MM.1S (cell line): ENCODE measurements around the gene EFNA3.

ENCODE experiments used
- DNase-seq: peaks from one replicate; pipeline ENCODE4 v3.0.0-alpha.2; 2015
- H2AFZ ChIP-seq: fragments of 300-600 bp; sonication (generic); 2 replicates; pipeline ENCODE4 v1.6.0; 2016; ENCODE audit warnings: antibody characterized with exemption, low read length
- H3F3A ChIP-seq: fragments of 300-600 bp; sonication (generic); 2 replicates; pipeline ENCODE4 v1.6.1; 2016; ENCODE audit warnings: mild to moderate bottlenecking, antibody characterized with exemption, low read length, moderate library complexity, mixed read lengths; ENCODE audit not compliant: insufficient read depth
- H3K27ac ChIP-seq: fragments of 300-600 bp; sonication (generic); 2 replicates; pipeline ENCODE4 v1.5.1; 2016; ENCODE audit warnings: mild to moderate bottlenecking, low read length
- H3K27me3 ChIP-seq: fragments of 300-600 bp; sonication (generic); replicated peaks from 2 replicates; pipeline ENCODE4 v1.6.0; 2016; ENCODE audit warnings: low read length; ENCODE audit not compliant: insufficient read depth
- H3K36me3 ChIP-seq: fragments of 300-600 bp; sonication (generic); replicated peaks from 2 replicates; pipeline ENCODE4 v1.6.1; 2016; ENCODE audit warnings: mild to moderate bottlenecking, low read length, mixed read lengths; ENCODE audit not compliant: insufficient read depth
- H3K4me1 ChIP-seq: fragments of 300-600 bp; sonication (generic); 2 replicates; pipeline ENCODE4 v1.6.1; 2016; ENCODE audit warnings: low read length, mixed read lengths
- H3K4me2 ChIP-seq: fragments of 300-600 bp; sonication (generic); 2 replicates; pipeline ENCODE4 v1.6.0; 2016; ENCODE audit warnings: low read depth, low read length
- H3K4me3 ChIP-seq: fragments of 300-600 bp; sonication (generic); 2 replicates; pipeline ENCODE4 v1.5.1; 2016; ENCODE audit warnings: low read length, mixed read lengths
- H3K79me2 ChIP-seq: fragments of 300-600 bp; sonication (generic); 2 replicates; pipeline ENCODE4 v1.6.1; 2016; ENCODE audit warnings: mixed run types, low read length, mixed read lengths
- H3K9ac ChIP-seq: fragments of 300-600 bp; sonication (generic); 2 replicates; pipeline ENCODE4 v1.6.1; 2016; ENCODE audit warnings: low read length, mixed read lengths
- H3K9me2 ChIP-seq: fragments of 300-600 bp; sonication (generic); replicated peaks from 2 replicates; pipeline ENCODE4 v1.6.1; 2016; ENCODE audit warnings: mild to moderate bottlenecking, low read length, mixed read lengths; ENCODE audit not compliant: insufficient read depth
- H3K9me3 ChIP-seq: fragments of 300-600 bp; sonication (generic); replicated peaks from 2 replicates; pipeline ENCODE4 v1.6.1; 2016; ENCODE audit warnings: mild to moderate bottlenecking, low read length, mixed read lengths; ENCODE audit not compliant: insufficient read depth
- H4K20me1 ChIP-seq: fragments of 300-600 bp; sonication (generic); 2 replicates; pipeline ENCODE4 v1.6.1; 2016; ENCODE audit warnings: mild to moderate bottlenecking, low read length, moderate library complexity, mixed read lengths; ENCODE audit not compliant: insufficient read depth
- EZH2 ChIP-seq: fragments of 300-600 bp; sonication (generic); optimal IDR thresholded peaks from 2 replicates; pipeline ENCODE3; 2017; ENCODE audit warnings: low read depth, mild to moderate bottlenecking, antibody characterized with exemption, low read length, mixed read lengths
- EZH2phosphoT487 ChIP-seq: fragments of 300-600 bp; sonication (generic); IDR thresholded peaks from 2 replicates; pipeline ENCODE4 v1.6.1; 2018; ENCODE audit warnings: antibody characterized with exemption, low read length
- TF ChIP-seq, protein P1 (sequence below): fragments of 300-600 bp; sonication (generic); IDR thresholded peaks from 2 replicates; pipeline ENCODE4 v1.5.1; 2016; ENCODE audit warnings: antibody characterized with exemption, low read length, mixed read lengths

EFNA3 gene

DNA sequence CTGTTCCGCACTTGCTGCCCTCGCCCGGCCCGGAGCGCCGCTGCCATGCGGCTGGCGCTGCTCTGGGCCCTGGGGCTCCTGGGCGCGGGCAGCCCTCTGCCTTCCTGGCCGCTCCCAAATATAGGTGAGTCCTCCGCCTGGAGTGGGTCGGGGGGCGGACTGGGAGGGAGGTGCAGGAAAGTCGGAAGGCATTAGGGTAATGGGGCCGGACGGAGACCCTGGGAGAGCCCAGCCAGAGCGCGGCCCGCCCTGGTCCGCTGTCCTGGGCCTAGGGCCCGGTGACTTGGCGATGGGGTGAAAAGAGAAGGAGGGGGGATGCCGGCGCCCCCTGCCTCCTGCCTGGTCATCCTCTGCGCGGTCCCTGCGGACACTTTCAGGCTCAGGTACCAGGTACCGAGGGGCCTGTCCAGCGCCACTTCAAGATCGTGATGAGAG lies 27.3 kb upstream of the EFNA3 start:
- H3K27ac ChIP-seq = peak overlapping the region; percentile 26; the same call in 1 of the 2 replicates

DNA sequence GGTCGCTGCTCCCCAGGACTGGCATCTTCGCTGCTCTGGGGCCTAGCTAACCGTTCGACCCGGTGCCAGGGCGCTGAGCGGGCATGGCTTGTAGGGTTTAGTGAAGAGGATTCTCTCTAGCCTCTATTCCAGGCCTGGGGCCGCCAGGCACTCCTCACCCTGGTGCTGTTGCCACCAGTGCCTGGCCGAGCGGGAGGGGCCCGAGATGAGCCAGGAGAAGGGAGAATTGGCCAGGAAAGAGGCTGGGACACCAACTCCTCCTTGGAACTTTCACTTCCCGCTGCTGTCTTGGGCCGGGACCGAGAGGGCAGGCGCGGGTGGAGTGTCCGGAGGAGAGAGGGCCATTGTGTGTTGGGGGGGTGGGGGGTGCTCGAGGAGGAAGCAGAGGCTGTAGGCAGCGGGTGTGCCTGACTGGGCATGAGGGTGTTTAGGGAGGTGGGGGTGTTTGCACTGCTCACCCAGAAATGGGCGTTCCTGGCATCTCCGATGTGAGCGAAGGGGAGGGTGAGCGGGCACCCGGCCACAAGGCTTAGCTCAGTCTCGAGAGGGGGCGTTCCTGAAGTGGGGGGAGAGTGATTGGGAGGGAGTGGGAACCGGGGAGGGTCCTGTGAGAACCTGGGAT lies 26.7 kb upstream of the EFNA3 start:
- peak; percentile 48 for DNase-seq
- Histone ChIP-seq H3F3A (peaks cover 14% of the 10 kb centered on the region), H2AFZ (peak overlapping the region; percentile 92), H3K4me1 (peaks cover 16% of the 10 kb centered on the region), H3K9ac (peak overlapping the region; percentile 84), H3K27me3 (no peaks in the 10 kb centered on the region), H3K9me2 (no peaks in the 10 kb centered on the region), H3K36me3 (no peaks in the 10 kb centered on the region), H3K79me2 (peaks cover 30% of the 10 kb centered on the region), H4K20me1 (no peaks in the 10 kb centered on the region), H3K27ac (peak overlapping the region; percentile 26; the same call in 1 of the 2 replicates), H3K4me3 (peak overlapping the region; percentile 97), H3K4me2 (peak overlapping the region; percentile 99), H3K9me3 (no peaks in the 10 kb centered on the region)
- TF ChIP-seq EZH2 (no peak), EZH2phosphoT487 (no peak)
- TF ChIP-seq, protein P1, sequence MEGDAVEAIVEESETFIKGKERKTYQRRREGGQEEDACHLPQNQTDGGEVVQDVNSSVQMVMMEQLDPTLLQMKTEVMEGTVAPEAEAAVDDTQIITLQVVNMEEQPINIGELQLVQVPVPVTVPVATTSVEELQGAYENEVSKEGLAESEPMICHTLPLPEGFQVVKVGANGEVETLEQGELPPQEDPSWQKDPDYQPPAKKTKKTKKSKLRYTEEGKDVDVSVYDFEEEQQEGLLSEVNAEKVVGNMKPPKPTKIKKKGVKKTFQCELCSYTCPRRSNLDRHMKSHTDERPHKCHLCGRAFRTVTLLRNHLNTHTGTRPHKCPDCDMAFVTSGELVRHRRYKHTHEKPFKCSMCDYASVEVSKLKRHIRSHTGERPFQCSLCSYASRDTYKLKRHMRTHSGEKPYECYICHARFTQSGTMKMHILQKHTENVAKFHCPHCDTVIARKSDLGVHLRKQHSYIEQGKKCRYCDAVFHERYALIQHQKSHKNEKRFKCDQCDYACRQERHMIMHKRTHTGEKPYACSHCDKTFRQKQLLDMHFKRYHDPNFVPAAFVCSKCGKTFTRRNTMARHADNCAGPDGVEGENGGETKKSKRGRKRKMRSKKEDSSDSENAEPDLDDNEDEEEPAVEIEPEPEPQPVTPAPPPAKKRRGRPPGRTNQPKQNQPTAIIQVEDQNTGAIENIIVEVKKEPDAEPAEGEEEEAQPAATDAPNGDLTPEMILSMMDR = no peak

More for the DNA sequence above, 27.3 kb upstream of the EFNA3 start:
- Histone ChIP-seq H3F3A (peaks cover 14% of the 10 kb centered on the region), H3K9me2 (no peaks in the 10 kb centered on the region), H3K27me3 (no peaks in the 10 kb centered on the region), H3K9me3 (no peaks in the 10 kb centered on the region), H3K79me2 (peaks cover 30% of the 10 kb centered on the region), H3K4me1 (peaks cover 16% of the 10 kb centered on the region), H3K4me2 (peak overlapping the region; percentile 99), H2AFZ (peak overlapping the region; percentile 92), H3K4me3 (peak overlapping the region; percentile 97), H3K36me3 (no peaks in the 10 kb centered on the region), H3K9ac (peak overlapping the region; percentile 84), H4K20me1 (no peaks in the 10 kb centered on the region)
- TF ChIP-seq, protein P1 = no peak
- no peak for TF ChIP-seq EZH2phosphoT487
- no peak for TF ChIP-seq EZH2
- no peak for DNase-seq

DNA sequence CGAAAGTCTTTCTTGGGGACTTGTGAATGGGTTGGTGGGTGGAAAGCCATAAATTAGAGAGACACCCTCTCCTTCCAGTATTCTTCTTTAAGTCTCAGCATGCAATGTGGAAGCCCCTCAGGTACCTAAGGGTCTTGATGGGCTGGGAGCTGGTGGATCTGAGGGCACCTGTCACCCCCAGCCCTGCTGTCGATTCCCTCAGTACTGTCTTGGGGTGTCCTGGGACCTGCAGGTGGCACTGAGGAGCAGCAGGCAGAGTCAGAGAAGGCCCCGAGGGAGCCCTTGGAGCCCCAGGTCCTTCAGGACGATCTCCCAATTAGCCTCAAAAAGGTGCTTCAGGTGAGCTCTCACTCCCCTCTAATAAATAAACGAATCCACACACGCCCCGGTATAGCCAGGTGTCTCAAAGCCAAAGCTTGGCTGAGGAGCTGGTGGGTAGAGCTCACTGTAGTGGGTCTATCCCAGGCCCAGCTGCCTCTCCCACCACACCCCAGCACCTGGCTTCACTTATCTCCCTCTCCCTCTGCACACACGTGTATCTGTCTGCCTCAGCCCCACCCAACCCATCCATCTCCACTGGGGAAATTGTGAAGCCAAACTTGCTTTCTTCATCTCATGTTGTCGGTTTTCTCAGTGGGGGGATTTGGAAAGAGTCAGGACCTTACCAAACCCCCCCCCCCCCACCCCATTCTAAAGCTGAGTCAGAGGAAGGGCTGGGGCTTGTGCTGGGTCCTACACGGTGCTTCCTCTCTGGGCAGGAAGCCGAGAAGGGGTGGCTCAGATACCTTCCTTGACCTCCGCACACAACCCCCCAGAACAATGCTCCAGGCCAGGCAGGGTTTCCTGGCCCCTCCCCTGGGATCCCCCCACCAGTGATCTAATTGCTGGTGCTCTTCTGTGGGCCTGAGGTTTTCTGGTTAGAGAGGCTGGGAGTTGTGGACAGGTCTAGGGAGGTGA lies 25.9 kb upstream of the EFNA3 start:
- peaks cover 14% of the 10 kb centered on the region for H3F3A ChIP-seq
- no peaks in the 10 kb centered on the region for H3K27me3 ChIP-seq
- no peaks in the 10 kb centered on the region for H4K20me1 ChIP-seq
- H3K79me2 ChIP-seq = peaks cover 30% of the 10 kb centered on the region
- H3K9ac ChIP-seq = peak overlapping the region; percentile 84; the same call in 1 of the 2 replicates
- H2AFZ ChIP-seq = peak overlapping the region; percentile 92
- H3K36me3 ChIP-seq = no peaks in the 10 kb centered on the region
- no peaks in the 10 kb centered on the region for H3K9me3 ChIP-seq
- peak overlapping the region; percentile 99 for H3K4me2 ChIP-seq
- DNase-seq = peak; percentile 57
- peaks cover 16% of the 10 kb centered on the region for H3K4me1 ChIP-seq
- H3K27ac ChIP-seq = no peak overlapping the region
- peak overlapping the region; percentile 97 for H3K4me3 ChIP-seq
- no peaks in the 10 kb centered on the region for H3K9me2 ChIP-seq
- TF ChIP-seq, protein P1 = peak; percentile 84
- no peak for TF ChIP-seq EZH2phosphoT487
